GM19463 (cell line): ENCODE data around the gene C5AR2.
"Not testable (repeated sequence)": the region's sequence is repeated elsewhere in the genome, so short reads cannot be mapped to it uniquely, and the experiment has no call there.

ENCODE experiments used
- ATAC-seq: cut with Tn5 transposase; IDR thresholded peaks from one replicate; pipeline ENCODE4 v1.9.1; 2021; ENCODE audit warnings: mild to moderate bottlenecking, moderate library complexity; ENCODE audit not compliant: unreplicated experiment

C5AR2 gene

DNA sequence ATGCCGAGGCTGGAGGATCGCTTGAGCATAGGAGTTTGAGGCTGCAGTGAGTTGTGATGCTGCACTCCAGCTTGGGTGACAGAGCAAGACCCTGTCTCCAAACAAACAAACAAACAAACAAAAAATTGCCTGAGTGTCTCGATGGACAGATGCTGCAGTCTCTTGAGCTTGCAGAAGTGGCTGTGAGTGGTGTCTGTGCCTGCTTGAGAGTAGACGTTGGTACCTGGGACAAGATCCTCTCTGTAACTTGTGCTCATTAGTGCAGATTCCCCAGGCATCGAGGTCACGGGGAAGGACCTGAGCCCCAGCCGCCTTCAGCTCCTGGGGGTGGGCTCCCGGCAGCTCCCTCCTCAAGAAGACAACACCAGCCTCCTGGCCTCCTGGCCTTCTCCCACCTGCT is 8.6 kb upstream of the C5AR2 start:
- no peak for ATAC-seq

DNA sequence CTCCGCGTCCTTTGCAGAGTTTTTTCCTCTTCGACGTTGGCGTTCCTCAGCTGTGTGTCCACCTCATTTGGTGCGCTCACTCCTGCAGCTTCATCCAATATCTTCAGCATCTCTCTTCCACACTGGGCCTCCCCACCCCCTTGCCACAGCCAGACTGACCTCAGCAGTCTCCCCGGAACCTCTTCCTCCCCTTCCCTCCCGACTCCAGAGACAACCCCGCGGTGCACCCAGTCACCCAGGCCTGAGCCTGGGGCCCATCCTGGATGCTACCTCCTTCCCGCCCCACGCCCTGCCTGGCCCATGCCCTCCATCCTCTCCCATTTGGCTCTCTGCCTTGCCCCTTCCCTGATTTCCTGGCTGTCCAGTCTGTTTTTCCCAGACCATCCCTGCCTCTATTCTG is 8.1 kb upstream of the C5AR2 start:
- ATAC-seq: no peak

DNA sequence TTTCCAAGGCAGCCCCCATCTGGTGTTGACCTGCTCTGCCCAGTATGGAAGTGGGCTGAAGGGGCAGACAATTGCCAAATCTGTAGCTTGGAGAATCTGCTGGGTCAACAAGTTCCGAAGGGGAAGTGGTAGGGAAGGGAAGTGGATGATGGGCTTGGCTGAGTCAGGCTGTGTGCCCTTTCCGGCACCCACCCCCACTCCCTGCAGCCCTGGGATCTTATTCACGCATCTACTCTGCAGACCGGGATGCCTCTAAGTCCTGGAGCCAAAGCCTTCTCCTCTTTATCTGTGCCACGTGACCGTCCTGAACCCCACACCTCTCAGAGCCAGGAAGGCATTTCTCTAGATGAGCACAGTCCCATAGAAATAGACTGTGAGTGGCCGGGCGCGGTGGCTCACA is 7.5 kb upstream of the C5AR2 start:
- ATAC-seq: no peak

DNA sequence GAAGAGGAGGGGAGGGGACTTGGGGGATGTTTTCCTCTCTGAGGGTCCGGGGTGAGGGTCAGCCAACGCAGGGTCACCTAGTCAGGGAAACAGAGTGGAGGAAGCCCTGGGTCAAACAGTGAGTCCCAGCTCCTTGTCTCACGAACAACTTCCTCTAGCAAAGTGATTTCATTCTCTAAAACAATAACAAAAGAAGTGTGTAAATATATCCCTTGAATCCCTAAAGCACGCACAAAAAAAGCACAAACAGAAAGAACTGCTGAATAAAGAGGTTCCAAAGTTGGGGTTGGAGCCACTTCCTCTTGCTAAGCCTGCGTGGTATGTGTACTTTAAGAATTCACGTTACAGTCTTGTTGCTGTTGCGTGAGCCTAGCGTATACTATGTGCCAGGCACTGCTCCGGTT is 1.5 kb upstream of the C5AR2 start:
- no peak for ATAC-seq

DNA sequence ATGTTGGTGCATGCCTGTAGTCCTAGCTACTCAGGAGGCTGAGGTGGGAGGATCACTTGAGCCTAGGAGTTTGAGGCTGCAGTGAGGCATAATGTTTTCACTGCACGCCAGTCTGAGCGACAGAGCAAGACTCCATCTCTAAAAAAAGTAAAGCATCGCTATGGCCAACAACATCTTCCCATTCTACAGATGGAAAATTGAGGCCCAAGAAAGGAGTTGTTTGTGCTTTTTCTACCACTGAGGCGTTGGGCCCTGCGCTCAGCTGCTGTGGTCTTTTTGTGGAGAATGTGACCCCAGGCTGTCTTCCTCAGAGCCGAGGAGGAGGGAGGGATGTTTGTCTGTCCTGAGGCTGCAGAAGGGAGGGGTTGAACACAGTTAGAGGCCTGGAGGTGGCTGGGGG is 485 bp upstream of the C5AR2 start:
- ATAC-seq: no peak

DNA sequence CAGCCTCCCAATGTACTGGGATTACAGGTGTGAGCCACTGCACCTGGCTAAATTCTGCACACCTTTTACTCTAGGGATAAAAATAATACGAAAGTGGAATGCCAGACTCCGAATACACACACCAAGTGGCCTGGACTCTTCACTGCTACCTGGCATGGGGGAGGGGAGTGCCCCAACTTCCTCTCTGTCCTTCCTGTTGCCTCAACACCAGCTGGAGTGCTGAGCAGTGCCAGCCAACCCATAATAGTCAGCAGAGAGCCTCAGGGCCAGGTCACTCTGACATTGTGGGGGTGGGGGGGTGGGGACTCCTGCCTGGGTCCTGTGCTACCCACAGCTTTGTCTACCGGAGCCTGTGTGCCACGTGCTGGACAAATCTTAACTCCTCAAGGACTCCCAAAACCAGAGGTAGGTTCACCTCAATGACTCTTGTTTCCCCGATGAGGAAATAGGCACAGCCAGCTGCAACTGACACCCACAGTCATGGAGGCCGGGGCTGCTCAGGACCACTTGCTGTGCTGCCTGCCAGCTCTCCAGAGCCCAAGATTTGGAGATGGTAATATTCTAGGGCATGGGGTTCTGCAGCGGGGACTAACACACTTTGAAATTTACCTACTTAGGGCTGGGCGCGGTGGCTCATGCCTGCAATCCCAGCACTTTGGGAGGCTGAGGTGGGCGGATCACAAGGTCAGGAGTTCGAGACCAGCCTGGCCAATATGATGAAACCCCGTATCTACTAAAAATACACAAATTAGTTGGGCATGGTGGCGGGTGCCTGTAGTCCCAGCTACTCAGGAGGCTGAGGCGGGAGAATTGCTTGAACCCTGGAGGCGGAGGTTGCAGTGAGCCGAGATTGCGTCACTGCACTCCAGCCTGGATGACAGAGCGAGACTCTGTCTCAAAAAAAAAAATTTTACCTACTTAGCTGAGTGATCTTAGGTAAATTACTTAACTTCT is 5.1 kb downstream of the C5AR2 start:
- not testable (repeated sequence) for ATAC-seq

DNA sequence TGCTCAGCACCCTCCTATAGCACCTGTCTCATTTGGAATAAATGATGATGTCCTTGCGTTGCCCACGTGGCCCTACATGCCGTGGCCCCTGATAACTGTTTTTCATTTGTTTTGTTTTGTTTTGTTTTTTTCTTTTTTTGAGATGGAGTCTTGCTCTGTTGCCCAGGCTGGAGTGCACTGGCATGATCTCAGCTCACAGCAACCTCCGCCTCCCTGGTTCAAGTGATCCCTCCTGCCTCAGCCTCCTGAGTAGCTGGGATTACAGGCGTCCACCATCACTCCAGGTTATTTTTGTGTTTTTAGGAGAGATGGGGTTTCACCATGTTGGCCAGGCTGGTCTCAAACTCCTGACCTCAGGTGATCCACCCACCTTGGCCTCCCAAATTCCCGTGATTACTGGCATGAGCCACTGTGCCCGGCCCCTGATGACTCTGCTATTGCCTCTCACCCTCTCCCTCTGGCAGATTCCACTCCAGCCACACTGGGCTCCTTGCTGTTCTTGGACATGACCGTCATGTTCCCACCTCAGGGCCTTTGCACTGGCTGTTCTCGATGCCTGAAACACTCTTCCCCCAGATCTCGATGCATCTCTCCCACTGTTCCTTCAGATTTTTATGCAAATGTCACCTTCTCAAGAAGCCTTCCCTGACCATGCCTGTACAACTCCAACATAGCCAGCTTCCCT is 7.4 kb downstream of the C5AR2 start:
- ATAC-seq: no peak

DNA sequence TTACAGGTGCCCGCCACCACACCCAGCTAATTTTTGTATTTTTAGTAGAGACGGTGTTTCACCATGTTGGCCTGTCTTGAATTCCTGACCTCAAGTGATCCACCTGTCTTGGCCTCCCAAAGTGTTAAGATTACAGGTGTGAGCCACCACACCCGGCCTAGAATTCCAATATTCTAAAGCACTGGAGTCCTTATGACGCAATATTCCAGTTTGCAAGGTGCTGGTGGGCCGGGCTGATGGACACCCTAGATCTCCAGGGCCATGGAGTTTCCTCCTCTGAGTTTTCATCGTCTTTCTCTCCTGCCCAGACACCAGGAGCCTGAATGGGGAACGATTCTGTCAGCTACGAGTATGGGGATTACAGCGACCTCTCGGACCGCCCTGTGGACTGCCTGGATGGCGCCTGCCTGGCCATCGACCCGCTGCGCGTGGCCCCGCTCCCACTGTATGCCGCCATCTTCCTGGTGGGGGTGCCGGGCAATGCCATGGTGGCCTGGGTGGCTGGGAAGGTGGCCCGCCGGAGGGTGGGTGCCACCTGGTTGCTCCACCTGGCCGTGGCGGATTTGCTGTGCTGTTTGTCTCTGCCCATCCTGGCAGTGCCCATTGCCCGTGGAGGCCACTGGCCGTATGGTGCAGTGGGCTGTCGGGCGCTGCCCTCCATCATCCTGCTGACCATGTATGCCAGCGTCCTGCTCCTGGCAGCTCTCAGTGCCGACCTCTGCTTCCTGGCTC is 8.7 kb downstream of the C5AR2 start:
- ATAC-seq: no peak

DNA sequence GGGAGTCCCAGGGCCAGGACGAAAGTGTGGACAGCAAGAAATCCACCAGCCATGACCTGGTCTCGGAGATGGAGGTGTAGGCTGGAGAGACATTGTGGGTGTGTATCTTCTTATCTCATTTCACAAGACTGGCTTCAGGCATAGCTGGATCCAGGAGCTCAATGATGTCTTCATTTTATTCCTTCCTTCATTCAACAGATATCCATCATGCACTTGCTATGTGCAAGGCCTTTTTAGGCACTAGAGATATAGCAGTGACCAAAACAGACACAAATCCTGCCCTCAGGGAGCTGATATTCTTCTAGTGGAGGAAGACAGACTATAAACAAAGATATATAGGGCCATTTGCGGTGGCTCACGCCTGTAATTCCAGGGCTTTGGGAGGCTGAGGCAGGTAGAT is 9.8 kb downstream of the C5AR2 start:
- ATAC-seq: no peak

DNA sequence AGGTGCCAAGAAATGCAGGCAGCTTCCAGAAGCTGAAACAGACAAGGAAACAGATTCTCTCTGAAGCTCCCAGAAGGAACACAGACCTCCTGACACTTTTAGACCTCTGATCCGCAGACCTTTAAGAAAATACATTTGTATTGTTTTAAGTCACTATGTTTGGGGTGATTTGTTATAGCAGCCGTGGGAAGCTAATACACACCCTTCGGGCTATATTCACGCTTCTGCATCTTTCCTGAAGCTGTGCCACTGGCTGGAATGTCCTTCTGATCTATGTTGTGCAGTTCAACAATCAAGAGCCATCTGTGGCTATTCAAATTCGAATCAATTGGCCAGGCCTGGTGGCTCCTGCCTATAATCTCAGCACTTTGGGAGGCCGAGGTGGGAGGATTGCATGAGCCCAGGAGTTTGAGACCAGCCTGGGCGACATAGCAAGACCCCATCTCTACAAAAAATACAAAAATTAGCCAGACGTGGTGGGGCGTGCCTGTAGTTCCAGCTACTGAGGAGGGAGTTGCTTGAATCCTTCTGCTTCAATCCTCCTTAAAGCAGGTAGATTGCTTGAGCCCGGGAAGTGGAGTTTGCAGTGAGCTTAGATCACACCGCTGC is 11.3 kb downstream of the C5AR2 start:
- ATAC-seq: no peak

DNA sequence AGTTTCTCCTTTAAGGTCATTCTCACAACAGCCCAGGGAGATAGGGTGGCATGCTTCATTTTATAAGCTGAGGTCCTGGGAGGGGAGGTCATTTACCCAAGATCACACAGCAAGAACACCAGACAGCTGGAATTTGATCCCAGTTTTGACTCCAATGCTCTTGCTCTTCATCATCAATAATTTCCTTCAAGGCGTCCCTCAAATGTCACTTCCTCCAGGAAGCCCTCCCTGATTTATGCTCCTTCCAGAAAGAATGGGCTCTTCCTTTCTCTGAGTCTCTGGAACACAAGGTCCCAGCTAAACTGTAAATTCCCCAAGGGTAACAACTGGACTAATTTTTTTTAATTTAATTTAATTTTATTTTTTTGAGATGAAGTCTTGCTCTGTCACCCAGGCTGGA is 12.4 kb downstream of the C5AR2 start:
- ATAC-seq: no peak

DNA sequence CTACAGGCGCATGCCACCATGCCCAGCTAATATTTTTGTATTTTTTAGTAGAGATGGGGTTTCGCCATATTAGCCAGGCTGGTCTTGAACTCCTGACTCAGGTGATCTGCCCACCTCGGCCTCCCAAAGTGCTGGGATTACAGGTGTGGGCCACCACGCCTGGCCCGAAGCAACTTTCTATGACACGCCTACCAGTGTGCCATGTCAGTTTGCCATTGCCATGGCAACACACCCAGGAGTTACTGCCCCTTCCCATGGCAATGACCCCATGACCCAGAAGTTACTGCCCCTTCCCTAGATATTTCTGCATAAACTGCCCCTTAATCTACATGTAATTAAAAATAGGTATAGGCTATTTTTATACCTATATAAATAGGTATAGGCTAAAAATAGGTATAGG is 14.0 kb downstream of the C5AR2 start:
- ATAC-seq: not testable (repeated sequence)

DNA sequence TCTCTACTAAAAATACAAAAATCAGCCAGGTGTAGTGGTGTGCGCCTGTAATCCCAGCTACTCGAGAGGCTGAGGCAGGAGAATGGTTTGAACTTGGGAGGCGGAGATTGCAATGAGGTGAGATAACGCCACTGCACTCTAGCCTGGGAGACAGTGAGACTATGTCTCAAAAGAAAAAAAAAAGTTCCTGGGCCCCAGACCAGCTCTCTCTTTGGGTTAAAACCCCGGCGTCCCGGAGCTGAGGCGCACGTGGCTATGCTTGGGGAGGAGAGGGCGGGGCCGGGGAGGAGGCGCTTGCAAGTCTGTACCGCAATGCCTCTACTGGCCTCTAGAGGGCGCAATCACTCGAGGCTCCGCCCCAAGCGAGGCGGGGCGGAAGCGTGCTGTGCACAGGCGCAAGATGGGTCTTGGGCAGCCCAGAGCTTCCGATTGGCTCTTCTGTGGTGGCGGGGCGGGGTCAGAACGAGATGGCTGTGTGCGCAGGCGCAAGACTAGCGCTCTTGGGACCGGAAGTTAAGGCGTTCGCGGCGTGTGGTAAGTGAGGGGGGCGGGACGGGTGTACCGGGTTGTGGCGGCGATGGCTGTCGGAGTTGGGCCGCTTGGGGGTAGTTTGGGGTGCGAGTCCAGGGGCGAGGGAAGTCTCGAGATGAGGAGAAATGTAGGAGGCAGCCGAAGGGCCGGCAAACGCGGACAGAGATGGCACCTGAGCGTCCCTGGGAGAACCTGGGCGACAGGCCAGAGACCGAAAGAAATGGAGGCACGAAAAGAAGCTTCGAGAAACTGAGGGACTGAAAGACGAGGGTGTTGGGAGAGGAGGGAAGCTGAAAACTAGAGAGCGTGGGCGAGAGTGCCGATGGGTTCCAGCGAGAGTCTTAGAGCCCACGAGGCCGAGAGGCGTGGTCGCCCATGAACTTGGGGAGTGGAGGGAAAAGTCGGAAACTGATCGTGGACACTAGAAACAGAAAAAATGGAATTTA is 17.1 kb downstream of the C5AR2 start, which contains the start of gene DHX34:
Gene DHX34 (plus strand): TSS at position 497 of the 977 bp plus-strand sequence. CDS start 3,716 bp downstream, outside the sequence.
- ATAC-seq: peak; percentile 97

DNA sequence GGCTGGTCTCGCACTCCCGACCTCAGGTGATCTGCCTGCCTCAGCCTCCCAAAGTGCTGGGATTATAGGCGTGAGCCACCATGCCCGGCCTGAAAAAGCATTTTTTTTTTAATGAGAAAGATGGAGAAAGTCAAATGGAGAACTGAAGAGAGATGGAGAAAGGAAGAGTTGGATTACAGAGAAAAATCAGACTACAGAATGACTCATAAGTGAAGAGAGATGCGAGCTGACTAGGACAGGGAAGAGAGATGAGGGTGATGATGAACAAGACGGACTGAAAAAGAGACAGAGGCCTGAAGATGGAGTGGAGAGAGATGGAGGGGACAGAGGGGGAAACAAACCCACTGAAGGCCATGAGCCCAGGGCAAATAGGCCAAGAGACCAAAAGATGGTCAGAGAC is 18.7 kb downstream of the C5AR2 start:
- no peak for ATAC-seq

DNA sequence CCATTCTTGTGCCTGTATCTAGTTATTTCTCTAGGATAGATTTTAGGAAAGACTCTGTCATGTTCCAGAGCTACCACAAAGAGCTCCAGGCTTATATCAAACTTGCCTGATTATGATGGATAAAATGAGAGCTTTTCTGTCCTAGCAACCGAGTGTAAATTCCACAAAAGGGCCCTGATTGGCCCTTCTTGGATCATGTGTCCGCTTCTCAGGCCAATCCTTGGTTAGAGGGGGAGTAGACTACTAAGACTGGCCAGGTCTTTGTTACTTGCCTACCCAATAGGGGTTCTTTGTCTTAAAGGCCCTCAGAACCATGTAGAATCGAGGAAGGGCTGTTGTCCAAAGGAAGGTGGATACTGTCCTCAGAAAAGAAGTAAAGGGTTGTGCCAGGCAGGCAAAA is 19.6 kb downstream of the C5AR2 start:
- ATAC-seq: no peak

DNA sequence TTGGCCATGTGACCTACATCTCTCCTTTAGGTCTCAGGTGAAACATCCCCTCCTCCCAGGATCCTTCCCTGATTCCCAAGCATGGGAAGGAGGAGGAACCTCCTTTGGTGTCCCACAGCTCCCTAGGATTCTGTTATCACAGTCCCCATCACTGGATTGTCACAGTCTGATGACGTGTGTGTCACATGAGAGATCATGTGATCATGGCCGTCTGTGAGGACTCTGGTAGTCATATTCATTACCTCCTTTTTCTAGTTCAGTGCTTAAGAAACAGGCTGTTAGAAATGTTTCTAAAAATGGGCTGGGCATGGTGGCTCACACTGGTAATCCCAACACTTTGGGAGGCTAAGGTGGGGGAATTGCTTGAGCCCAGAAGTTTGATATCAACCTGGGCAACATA is 20.1 kb downstream of the C5AR2 start:
- no peak for ATAC-seq

DNA sequence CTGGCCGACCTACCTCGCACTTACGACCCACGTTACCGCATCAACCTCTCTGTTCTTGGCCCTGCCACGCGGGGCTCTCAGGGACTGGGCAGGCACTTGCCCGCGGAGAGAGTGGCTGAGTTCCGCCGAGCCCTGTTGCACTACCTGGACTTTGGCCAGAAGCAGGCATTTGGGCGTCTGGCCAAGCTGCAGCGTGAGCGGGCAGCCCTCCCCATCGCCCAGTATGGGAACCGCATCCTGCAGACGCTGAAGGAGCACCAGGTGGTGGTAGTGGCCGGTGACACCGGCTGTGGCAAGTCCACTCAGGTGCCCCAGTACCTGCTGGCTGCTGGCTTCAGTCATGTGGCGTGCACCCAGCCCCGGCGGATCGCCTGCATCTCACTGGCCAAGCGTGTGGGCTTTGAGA is 21.3 kb downstream of the C5AR2 start:
- ATAC-seq: no peak

DNA sequence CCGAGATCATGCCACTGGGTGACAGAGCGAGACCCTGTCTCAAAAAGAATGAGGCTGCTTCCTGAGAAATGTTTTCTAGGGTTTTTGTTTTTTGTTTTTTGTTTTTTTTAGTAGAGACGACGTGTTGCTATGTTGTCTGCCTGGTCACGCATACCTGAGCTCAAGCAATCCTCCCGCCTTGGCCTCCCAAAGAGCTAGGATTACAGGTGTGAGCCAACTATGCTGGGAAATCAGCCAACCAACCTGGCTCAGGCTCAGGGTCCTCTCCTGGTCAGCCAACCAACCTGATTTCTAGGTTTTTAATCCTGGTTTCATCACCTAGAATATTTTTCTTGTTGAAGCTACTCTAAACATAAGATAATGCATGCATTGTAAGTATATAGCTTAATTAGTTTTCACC is 24.9 kb downstream of the C5AR2 start:
- ATAC-seq: no peak

DNA sequence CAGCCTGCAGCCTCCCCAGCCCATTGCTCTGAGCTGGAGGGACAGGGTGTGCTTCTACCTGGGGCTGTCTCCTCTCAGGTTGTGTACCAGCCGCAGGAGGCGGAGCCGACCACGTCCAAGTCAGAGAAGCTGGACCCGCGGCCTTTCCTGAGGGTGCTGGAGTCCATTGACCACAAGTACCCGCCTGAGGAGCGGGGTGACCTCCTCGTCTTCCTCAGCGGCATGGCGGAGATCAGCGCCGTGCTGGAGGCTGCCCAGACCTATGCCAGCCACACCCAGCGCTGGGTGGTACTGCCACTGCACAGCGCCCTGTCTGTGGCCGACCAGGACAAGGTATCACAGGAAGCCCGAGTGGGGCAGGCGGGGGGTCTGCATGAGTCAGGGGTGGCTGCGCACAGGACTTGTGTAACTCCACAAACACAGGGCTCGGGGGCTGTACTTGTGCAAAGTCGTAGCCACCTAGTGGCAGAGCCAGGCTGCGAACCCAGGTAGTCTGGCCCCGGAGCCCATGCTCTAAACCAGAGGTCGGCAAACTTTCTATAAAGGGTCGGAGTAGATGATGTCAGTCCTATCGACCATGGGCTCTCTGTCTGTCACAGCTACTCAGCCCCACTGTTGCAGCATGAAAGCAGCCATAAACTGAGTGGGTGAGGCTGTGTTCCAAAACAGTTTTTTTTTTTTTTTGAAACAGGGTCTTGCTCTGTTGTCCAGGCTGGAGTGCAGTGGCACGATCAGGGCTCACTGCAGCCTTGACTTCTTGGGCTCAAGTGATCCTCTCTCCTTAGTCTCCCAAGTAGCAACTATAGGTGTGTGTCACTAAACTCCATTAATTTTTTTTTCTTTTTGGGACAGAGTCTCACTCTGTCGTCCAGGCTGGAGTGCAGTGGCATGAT is 26.1 kb downstream of the C5AR2 start:
- ATAC-seq: no peak
